ENCODE results near the gene FRMD3.

The FRMD3 gene

DNA sequence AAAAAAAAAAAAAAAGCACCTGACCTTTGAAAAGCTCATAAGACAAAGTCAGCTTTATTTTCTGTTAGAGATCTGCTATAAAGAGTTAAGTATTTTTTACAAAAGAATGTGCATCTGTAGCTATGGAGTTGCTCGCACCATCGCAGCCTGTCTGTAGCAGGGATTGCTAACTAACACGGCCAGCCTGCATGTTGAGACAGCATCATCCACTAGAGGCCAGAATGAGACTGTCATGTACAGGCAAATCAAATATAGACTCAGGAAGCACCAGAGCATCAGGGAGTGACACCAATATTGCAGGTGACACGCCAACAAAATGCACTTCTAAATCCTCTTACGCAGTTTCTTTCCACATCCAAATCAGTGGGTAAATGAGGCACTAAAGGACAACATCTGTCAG, 339.0 kb downstream of the FRMD3 start:
- Histone ChIP-seq H3K4me2 (ENCODE audit: low read length, poor library complexity, severe bottlenecking) (no peak overlapping the region), H3K9me3 (ENCODE audit: control insufficient read depth, low read length) (no peaks in the 10 kb centered on the region), H3K27me3 (ENCODE audit: control insufficient read depth in 1 of 2, insufficient read depth in 1 of 2, low read length in 2 of 2) (peaks cover 6 to 48% of the 10 kb centered on the region in 2 experiments), H2BK5ac (ENCODE audit: low read depth, low read length, poor library complexity, severe bottlenecking) (no peak overlapping the region), H2AK5ac (ENCODE audit: low read length, severe bottlenecking) (no peak overlapping the region), H3K36me3 (ENCODE audit: control insufficient read depth in 1 of 2, insufficient read depth in 2 of 2, low read depth in 1 of 2, low read length in 2 of 2) (no peaks in the 10 kb centered on the region), H3K4me3 (ENCODE audit: insufficient read depth in 1 of 2, low read depth in 1 of 2, low read length in 2 of 2) (no peak overlapping the region), H3K4ac (ENCODE audit: low read depth in 1 of 2, low read length in 2 of 2) (no peak overlapping the region), H2BK15ac (ENCODE audit: low read depth, poor library complexity, severe bottlenecking) (no peak overlapping the region), H2BK120ac (ENCODE audit: low read depth, low read length) (no peak overlapping the region), H3K9ac (ENCODE audit: low read length) (no peak overlapping the region), H3K79me1 (replicated peaks; ENCODE audit: low read length, poor library complexity, severe bottlenecking) (no peaks in the 10 kb centered on the region), H4K91ac (ENCODE audit: low read length) (no peak overlapping the region), H2BK12ac (ENCODE audit: low read length in 2 of 2) (no peak overlapping the region), H3K27ac (ENCODE audit: low read length, poor library complexity, severe bottlenecking) (no peak overlapping the region), H3K23ac (ENCODE audit: low read length in 2 of 2) (no peak overlapping the region), H4K8ac (ENCODE audit: low read length) (no peak overlapping the region), H3K18ac (ENCODE audit: low read depth in 1 of 2, low read length in 2 of 2) (no peak overlapping the region), H3K14ac (ENCODE audit: low read length in 2 of 2) (no peak overlapping the region), H3K4me1 (ENCODE audit: control insufficient read depth, insufficient read depth, low read depth, low read length) (peaks cover 4% of the 10 kb centered on the region), H2AFZ (ENCODE audit: low read depth, low read length) (no peak overlapping the region)
- peak; percentile 26 for DNase-seq
- WGBS: 73% methylated on average over 3 of the region's 5 CpGs

DNA sequence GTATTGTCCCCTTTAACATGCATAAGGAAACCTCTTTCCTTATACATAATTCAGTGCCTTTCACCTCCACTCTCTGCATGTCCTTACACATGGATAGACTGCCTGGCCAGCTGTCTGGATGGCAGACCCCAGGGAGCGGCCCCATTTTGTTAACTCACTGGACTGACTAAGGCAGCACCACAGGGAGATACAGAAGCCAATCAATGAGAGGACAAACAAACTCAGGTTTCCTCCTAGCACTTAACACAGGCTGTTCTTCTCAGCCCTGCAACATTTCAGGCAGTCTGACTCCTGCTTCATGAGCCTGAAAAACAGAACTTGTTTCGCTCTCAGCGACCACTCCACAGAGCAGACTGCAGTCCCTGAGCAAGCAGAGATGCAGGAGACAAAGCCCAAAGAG, 339.8 kb downstream of the FRMD3 start:
- no peak overlapping the region for H4K91ac ChIP-seq (ENCODE audit: low read length)
- DNase-seq: no peak
- no peak overlapping the region for H3K4me3 ChIP-seq (ENCODE audit: insufficient read depth in 1 of 2, low read depth in 1 of 2, low read length in 2 of 2)
- no peak overlapping the region for H3K4me2 ChIP-seq (ENCODE audit: low read length, poor library complexity, severe bottlenecking)
- H2BK12ac ChIP-seq (ENCODE audit: low read length in 2 of 2): no peak overlapping the region
- H3K27ac ChIP-seq (ENCODE audit: low read length, poor library complexity, severe bottlenecking): no peak overlapping the region
- no peak overlapping the region for H3K14ac ChIP-seq (ENCODE audit: low read length in 2 of 2)
- no peak overlapping the region for H2BK5ac ChIP-seq (ENCODE audit: low read depth, low read length, poor library complexity, severe bottlenecking)
- no peak overlapping the region for H2AFZ ChIP-seq (ENCODE audit: low read depth, low read length)
- H3K18ac ChIP-seq (ENCODE audit: low read depth in 1 of 2, low read length in 2 of 2): no peak overlapping the region
- no peak overlapping the region for H2AK5ac ChIP-seq (ENCODE audit: low read length, severe bottlenecking)
- no peak overlapping the region for H2BK120ac ChIP-seq (ENCODE audit: low read depth, low read length)
- no peaks in the 10 kb centered on the region for H3K79me1 ChIP-seq (replicated peaks; ENCODE audit: low read length, poor library complexity, severe bottlenecking)
- no peaks in the 10 kb centered on the region for H3K9me3 ChIP-seq (ENCODE audit: control insufficient read depth, low read length)
- peaks cover 6 to 50% of the 10 kb centered on the region in 2 experiments for H3K27me3 ChIP-seq (ENCODE audit: control insufficient read depth in 1 of 2, insufficient read depth in 1 of 2, low read length in 2 of 2)
- H3K4me1 ChIP-seq (ENCODE audit: control insufficient read depth, insufficient read depth, low read depth, low read length): peaks cover 4% of the 10 kb centered on the region
- H3K4ac ChIP-seq (ENCODE audit: low read depth in 1 of 2, low read length in 2 of 2): no peak overlapping the region
- 60% methylated on average over 3 of the region's 3 CpGs for WGBS
- H2BK15ac ChIP-seq (ENCODE audit: low read depth, poor library complexity, severe bottlenecking): no peak overlapping the region
- no peak overlapping the region for H3K23ac ChIP-seq (ENCODE audit: low read length in 2 of 2)
- no peaks in the 10 kb centered on the region for H3K36me3 ChIP-seq (ENCODE audit: control insufficient read depth in 1 of 2, insufficient read depth in 2 of 2, low read depth in 1 of 2, low read length in 2 of 2)
- no peak overlapping the region for H4K8ac ChIP-seq (ENCODE audit: low read length)
- no peak overlapping the region for H3K9ac ChIP-seq (ENCODE audit: low read length)

- no peaks in the 10 kb centered on the region for H3K36me3 ChIP-seq (ENCODE audit: control insufficient read depth in 1 of 2, insufficient read depth in 2 of 2, low read depth in 1 of 2, low read length in 2 of 2)
- no peak overlapping the region for H2AK5ac ChIP-seq (ENCODE audit: low read length, severe bottlenecking)
- H3K4ac ChIP-seq (ENCODE audit: low read depth in 1 of 2, low read length in 2 of 2): no peak overlapping the region
- no peak overlapping the region for H2BK12ac ChIP-seq (ENCODE audit: low read length in 2 of 2)
- H3K9me3 ChIP-seq (ENCODE audit: control insufficient read depth, low read length): no peaks in the 10 kb centered on the region
- H3K4me3 ChIP-seq (ENCODE audit: insufficient read depth in 1 of 2, low read depth in 1 of 2, low read length in 2 of 2): no peak overlapping the region
- no peak for DNase-seq
- H2AFZ ChIP-seq (ENCODE audit: low read depth, low read length): no peak overlapping the region
- no peak overlapping the region for H3K4me2 ChIP-seq (ENCODE audit: low read length, poor library complexity, severe bottlenecking)
- 65% methylated on average over 6 of the region's 6 CpGs for WGBS
- H3K27ac ChIP-seq (ENCODE audit: low read length, poor library complexity, severe bottlenecking): no peak overlapping the region
- no peak overlapping the region for H3K14ac ChIP-seq (ENCODE audit: low read length in 2 of 2)
- H2BK120ac ChIP-seq (ENCODE audit: low read depth, low read length): no peak overlapping the region
- H3K27me3 ChIP-seq (ENCODE audit: control insufficient read depth in 1 of 2, insufficient read depth in 1 of 2, low read length in 2 of 2): peaks cover 6 to 50% of the 10 kb centered on the region in 2 experiments
- no peaks in the 10 kb centered on the region for H3K79me1 ChIP-seq (replicated peaks; ENCODE audit: low read length, poor library complexity, severe bottlenecking)
- no peak overlapping the region for H2BK5ac ChIP-seq (ENCODE audit: low read depth, low read length, poor library complexity, severe bottlenecking)
- H2BK15ac ChIP-seq (ENCODE audit: low read depth, poor library complexity, severe bottlenecking): no peak overlapping the region
- no peak overlapping the region for H4K91ac ChIP-seq (ENCODE audit: low read length)
- peaks cover 4% of the 10 kb centered on the region for H3K4me1 ChIP-seq (ENCODE audit: control insufficient read depth, insufficient read depth, low read depth, low read length)
- H3K18ac ChIP-seq (ENCODE audit: low read depth in 1 of 2, low read length in 2 of 2): no peak overlapping the region
- no peak overlapping the region for H3K9ac ChIP-seq (ENCODE audit: low read length)
- no peak overlapping the region for H3K23ac ChIP-seq (ENCODE audit: low read length in 2 of 2)
- no peak overlapping the region for H4K8ac ChIP-seq (ENCODE audit: low read length)
Observed at GRCh38 chr9:83197591-83197990, 340.6 kb downstream of the FRMD3 start.

GRCh38 chr9:83196946-83197345, 341.3 kb downstream of the FRMD3 start:
- H3K14ac ChIP-seq (ENCODE audit: low read length in 2 of 2): no peak overlapping the region
- H3K27me3 ChIP-seq (ENCODE audit: control insufficient read depth in 1 of 2, insufficient read depth in 1 of 2, low read length in 2 of 2): peaks cover 6 to 50% of the 10 kb centered on the region in 2 experiments
- H3K36me3 ChIP-seq (ENCODE audit: control insufficient read depth in 1 of 2, insufficient read depth in 2 of 2, low read depth in 1 of 2, low read length in 2 of 2): no peaks in the 10 kb centered on the region
- H2BK120ac ChIP-seq (ENCODE audit: low read depth, low read length): no peak overlapping the region
- H3K9me3 ChIP-seq (ENCODE audit: control insufficient read depth, low read length): no peaks in the 10 kb centered on the region
- 96% methylated on average over 2 of the region's 2 CpGs for WGBS
- H3K79me1 ChIP-seq (replicated peaks; ENCODE audit: low read length, poor library complexity, severe bottlenecking): no peaks in the 10 kb centered on the region
- no peak overlapping the region for H2BK5ac ChIP-seq (ENCODE audit: low read depth, low read length, poor library complexity, severe bottlenecking)
- peaks cover 4% of the 10 kb centered on the region for H3K4me1 ChIP-seq (ENCODE audit: control insufficient read depth, insufficient read depth, low read depth, low read length)
- H3K4me3 ChIP-seq (ENCODE audit: insufficient read depth in 1 of 2, low read depth in 1 of 2, low read length in 2 of 2): no peak overlapping the region
- no peak overlapping the region for H3K9ac ChIP-seq (ENCODE audit: low read length)
- H2AFZ ChIP-seq (ENCODE audit: low read depth, low read length): no peak overlapping the region
- no peak overlapping the region for H4K8ac ChIP-seq (ENCODE audit: low read length)
- H3K27ac ChIP-seq (ENCODE audit: low read length, poor library complexity, severe bottlenecking): no peak overlapping the region
- H3K4me2 ChIP-seq (ENCODE audit: low read length, poor library complexity, severe bottlenecking): no peak overlapping the region
- H3K23ac ChIP-seq (ENCODE audit: low read length in 2 of 2): no peak overlapping the region
- no peak overlapping the region for H3K18ac ChIP-seq (ENCODE audit: low read depth in 1 of 2, low read length in 2 of 2)
- H2AK5ac ChIP-seq (ENCODE audit: low read length, severe bottlenecking): no peak overlapping the region
- DNase-seq: no peak
- H3K4ac ChIP-seq (ENCODE audit: low read depth in 1 of 2, low read length in 2 of 2): no peak overlapping the region
- no peak overlapping the region for H4K91ac ChIP-seq (ENCODE audit: low read length)
- H2BK15ac ChIP-seq (ENCODE audit: low read depth, poor library complexity, severe bottlenecking): no peak overlapping the region
- H2BK12ac ChIP-seq (ENCODE audit: low read length in 2 of 2): no peak overlapping the region
